ENCODE data around the gene ZSCAN29.

DNA sequence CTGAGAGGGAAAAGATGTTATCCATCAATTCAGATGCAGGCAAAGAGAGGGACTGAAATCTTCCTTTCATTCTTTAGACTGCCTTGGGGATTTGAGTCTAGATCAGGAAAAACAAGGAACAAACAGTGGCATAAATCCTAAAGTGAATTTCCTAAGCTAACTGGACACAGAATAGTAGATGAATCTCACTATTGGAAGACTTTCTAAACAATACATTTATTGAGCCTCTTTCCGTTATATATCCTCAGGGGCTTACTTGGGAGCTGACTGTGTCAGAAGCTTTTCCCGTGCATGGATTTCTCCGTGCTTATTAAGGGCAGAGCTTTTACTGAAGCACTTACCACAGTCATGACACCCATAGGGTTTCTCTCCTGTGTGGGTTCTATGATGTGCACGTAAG lies 10.0 kb downstream of the ZSCAN29 start:
- TF ChIP-seq, protein P1, sequence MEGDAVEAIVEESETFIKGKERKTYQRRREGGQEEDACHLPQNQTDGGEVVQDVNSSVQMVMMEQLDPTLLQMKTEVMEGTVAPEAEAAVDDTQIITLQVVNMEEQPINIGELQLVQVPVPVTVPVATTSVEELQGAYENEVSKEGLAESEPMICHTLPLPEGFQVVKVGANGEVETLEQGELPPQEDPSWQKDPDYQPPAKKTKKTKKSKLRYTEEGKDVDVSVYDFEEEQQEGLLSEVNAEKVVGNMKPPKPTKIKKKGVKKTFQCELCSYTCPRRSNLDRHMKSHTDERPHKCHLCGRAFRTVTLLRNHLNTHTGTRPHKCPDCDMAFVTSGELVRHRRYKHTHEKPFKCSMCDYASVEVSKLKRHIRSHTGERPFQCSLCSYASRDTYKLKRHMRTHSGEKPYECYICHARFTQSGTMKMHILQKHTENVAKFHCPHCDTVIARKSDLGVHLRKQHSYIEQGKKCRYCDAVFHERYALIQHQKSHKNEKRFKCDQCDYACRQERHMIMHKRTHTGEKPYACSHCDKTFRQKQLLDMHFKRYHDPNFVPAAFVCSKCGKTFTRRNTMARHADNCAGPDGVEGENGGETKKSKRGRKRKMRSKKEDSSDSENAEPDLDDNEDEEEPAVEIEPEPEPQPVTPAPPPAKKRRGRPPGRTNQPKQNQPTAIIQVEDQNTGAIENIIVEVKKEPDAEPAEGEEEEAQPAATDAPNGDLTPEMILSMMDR (IDR thresholded peaks at IDR 0.05; ENCODE audit: insufficient read depth, low read depth, low read length) = no peak
- no peak for TF ChIP-seq EZH2 (IDR thresholded peaks at IDR 0.05; ENCODE audit: insufficient read depth, low read length)

All from astrocyte (in vitro differentiated cells and primary cell).